NT2/D1 (cell line): Measurements from ENCODE around the gene LRR1.
"Not testable (repeated sequence)": the region's sequence is repeated elsewhere in the genome, so short reads cannot be mapped to it uniquely, and the experiment has no call there.

Experiments
- DNase-seq: peaks from one replicate; pipeline ENCODE4 v3.0.0-alpha.2; 2011; ENCODE audit warnings: low read depth, low spot score
- H3K27me3 ChIP-seq: 2 replicates; pipeline ENCODE4 v1.6.0; 2011; ENCODE audit warnings: mild to moderate bottlenecking; ENCODE audit not compliant: insufficient read length, insufficient read depth
- H3K36me3 ChIP-seq: 2 replicates; pipeline ENCODE4 v1.6.1; 2011; ENCODE audit warnings: mild to moderate bottlenecking, low read length, mixed read lengths; ENCODE audit not compliant: insufficient read depth, insufficient read length
- H3K4me1 ChIP-seq: 2 replicates; pipeline ENCODE4 v1.5.1; 2011; ENCODE audit not compliant: insufficient read depth, insufficient read length
- H3K4me3 ChIP-seq: 2 replicates; pipeline ENCODE4 v1.5.1; 2011; ENCODE audit warnings: low read depth; ENCODE audit not compliant: insufficient read length
- H3K9ac ChIP-seq: 2 replicates; pipeline ENCODE4 v1.6.0; 2011; ENCODE audit warnings: low read depth; ENCODE audit not compliant: insufficient read length
- H3K9me3 ChIP-seq: 2 replicates; pipeline ENCODE4 v1.5.1; 2011; ENCODE audit warnings: mild to moderate bottlenecking, low read length; ENCODE audit not compliant: insufficient read depth
- SUZ12 ChIP-seq: IDR thresholded peaks from 2 replicates; pipeline ENCODE4 v1.6.1; 2011; ENCODE audit not compliant: insufficient read length, insufficient read depth; ENCODE audit errors: extremely low read depth
- YY1 ChIP-seq: IDR thresholded peaks from 2 replicates; pipeline ENCODE4 v1.6.1; 2011; ENCODE audit not compliant: insufficient read length, insufficient read depth
- ZNF274 ChIP-seq: IDR thresholded peaks from 2 replicates; pipeline ENCODE4 v1.6.1; 2011; ENCODE audit warnings: mild to moderate bottlenecking, low read depth, low read length

The LRR1 gene

GRCh38 chr14:49582113-49582977, 16.4 kb upstream of the LRR1 start:
- no peak for DNase-seq
- H3K4me3 ChIP-seq = no peak overlapping the region
- TF ChIP-seq SUZ12 = no peak
- no peak for TF ChIP-seq YY1
- no peak for TF ChIP-seq ZNF274
- H3K9ac ChIP-seq = peak overlapping the region; percentile 32
- H3K9me3 ChIP-seq = no peaks in the 10 kb centered on the region
- peaks cover 2% of the 10 kb centered on the region for H3K4me1 ChIP-seq
- H3K27me3 ChIP-seq = no peaks in the 10 kb centered on the region
- H3K36me3 ChIP-seq = peaks cover 57% of the 10 kb centered on the region

GRCh38 chr14:49583629-49584028, 15.1 kb upstream of the LRR1 start:
- Histone ChIP-seq H3K9ac (peak overlapping the region; percentile 82), H3K4me3 (peak overlapping the region; percentile 93)

DNA sequence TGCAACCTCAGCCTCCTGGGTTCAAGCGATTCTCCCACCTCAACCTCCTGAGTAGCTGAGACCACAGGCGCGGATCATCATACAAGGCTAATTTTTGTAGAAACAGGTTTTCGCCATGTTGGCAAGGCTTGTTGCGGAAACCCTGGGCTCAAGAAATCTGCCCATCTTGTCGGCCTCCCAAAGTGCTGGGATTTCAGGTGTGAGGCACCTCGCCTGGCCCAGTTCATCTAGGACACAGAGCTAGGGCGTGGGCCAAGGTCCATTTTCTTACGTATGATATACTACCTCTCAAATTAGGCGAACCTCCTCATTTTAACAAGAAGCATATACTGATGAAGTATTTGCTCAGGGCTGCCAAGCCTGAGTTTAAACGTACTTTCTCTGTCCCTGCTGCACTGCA, 14.7 kb upstream of the LRR1 start:
- Histone ChIP-seq H3K4me1 (peaks cover 2% of the 10 kb centered on the region), H3K9me3 (no peaks in the 10 kb centered on the region), H3K36me3 (peaks cover 50% of the 10 kb centered on the region), H3K27me3 (no peaks in the 10 kb centered on the region), H3K4me3 (peak overlapping the region; percentile 93), H3K9ac (peak overlapping the region; percentile 82)
- DNase-seq = no peak
- TF ChIP-seq ZNF274 (no peak), SUZ12 (no peak), YY1 (no peak)

More at GRCh38 chr14:49583629-49584028, 15.1 kb upstream of the LRR1 start:
- peaks cover 2% of the 10 kb centered on the region for H3K4me1 ChIP-seq
- H3K9me3 ChIP-seq = no peaks in the 10 kb centered on the region
- no peak for DNase-seq
- no peaks in the 10 kb centered on the region for H3K27me3 ChIP-seq
- H3K36me3 ChIP-seq = peaks cover 54% of the 10 kb centered on the region
- no peak for TF ChIP-seq YY1
- no peak for TF ChIP-seq ZNF274
- no peak for TF ChIP-seq SUZ12

- not testable (repeated sequence) for DNase-seq, H3K27me3 ChIP-seq, H3K4me1 ChIP-seq, H3K9me3 ChIP-seq
- H3K36me3 ChIP-seq = peaks cover 46% of the 10 kb centered on the region
- H3K9ac ChIP-seq = peak overlapping the region; percentile 96
- H3K4me3 ChIP-seq = peak overlapping the region; percentile 93
These were observed 13.6 kb upstream of the LRR1 start for GRCh38 chr14:49584981-49585640.

DNA sequence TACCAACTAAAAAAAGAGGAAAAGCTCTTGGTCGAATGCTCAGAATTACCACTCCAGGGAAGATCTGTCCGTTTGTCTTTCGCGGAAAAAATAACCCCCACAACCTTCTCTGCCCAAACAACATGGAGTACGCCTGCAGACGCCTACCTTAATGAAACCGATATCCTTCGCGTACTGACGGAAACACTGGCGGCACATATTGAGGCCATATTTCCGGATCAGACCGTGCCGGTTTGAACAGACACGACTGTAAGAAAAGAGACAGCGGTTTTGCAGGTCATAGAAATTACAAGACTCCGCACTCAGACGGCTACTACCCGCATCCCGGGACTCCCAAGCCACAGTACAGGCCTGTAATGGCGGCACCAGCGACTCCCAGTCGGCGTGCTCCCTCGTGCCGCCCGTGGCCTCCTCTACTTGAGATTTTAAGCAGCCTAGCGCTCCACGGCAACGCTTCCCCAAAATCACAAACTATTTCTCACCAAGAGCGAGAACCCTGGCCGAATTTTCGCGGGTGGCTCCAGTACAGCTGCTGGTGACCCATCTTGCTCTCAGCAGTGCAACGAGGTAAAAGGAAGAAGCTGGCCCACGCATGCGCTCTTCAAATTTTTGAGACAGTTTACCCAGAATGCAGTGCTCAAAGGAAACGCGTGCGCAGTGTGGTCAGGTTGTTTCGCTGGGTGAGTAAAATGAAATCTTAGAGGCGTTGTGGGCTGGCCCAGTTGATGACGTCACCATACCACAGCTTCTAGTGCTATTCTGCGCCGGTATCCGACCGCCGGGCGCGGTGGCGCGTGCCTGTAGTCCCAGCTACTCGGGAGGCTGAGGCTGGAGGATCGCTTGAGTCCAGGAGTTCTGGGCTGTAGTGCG, 12.7 kb upstream of the LRR1 start, which contains the start of gene RPS29:
Gene RPS29, minus strand, starts transcription at position 578 of the 870 bp plus-strand sequence. Its CDS starts 34 bp downstream, at position 544.
- Histone ChIP-seq H3K4me3 (peak within 1 kb of the TSS; percentile 93), H3K27me3 (no peaks in the 10 kb centered on the region), H3K9me3 (no peaks in the 10 kb centered on the region), H3K9ac (peak within 1 kb of the TSS; percentile 96), H3K36me3 (peaks cover 46% of the 10 kb centered on the region), H3K4me1 (peaks cover 2% of the 10 kb centered on the region)
- DNase-seq = peak; percentile 92
- TF ChIP-seq ZNF274 = no peak
- TF ChIP-seq SUZ12 = no peak
- TF ChIP-seq YY1 = peak; percentile 50

- H3K9me3 ChIP-seq = no peaks in the 10 kb centered on the region
- H3K9ac ChIP-seq = no peak overlapping the region
- no peak for TF ChIP-seq SUZ12
- no peak for TF ChIP-seq ZNF274
- TF ChIP-seq YY1 = no peak
- H3K4me1 ChIP-seq = no peaks in the 10 kb centered on the region
- peaks cover 42% of the 10 kb centered on the region for H3K36me3 ChIP-seq
- DNase-seq = peak; percentile 47
- H3K4me3 ChIP-seq = no peak overlapping the region
- H3K27me3 ChIP-seq = no peaks in the 10 kb centered on the region
These were observed 11.9 kb upstream of the LRR1 start for GRCh38 chr14:49586673-49587460.
